Esophagus muscularis mucosa (tissue), 4 donors: ENCODE measurements around the gene C1QL4. TPM values are rescaled to one million over a fixed set of nuclear protein-coding genes. Genes with fewer than 3 reads are reported as not detected.
"Not testable (repeated sequence)": the region's sequence is repeated elsewhere in the genome, so short reads cannot be mapped to it uniquely, and the experiment has no call there.

ENCODE experiments used
- DNase-seq: peaks from one replicate; pipeline ENCODE4 v3.0.0-alpha.2; 2017; ENCODE audit errors: extremely low spot score
- H3K27ac ChIP-seq, 4 donors: fragments of 200-600 bp; sonication (generic); replicated peaks in 1 of 4; 1 replicate in 3 of 4; 2 replicates in 1 of 4; pipeline ENCODE4 v1.5.1; 2016 to 2019; ENCODE audit warnings: mild to moderate bottlenecking in 1 of 4
- H3K27me3 ChIP-seq, 4 donors: fragments of 200-600 bp; sonication (generic); one replicate each; pipeline versions ENCODE4 v1.5.1 to v1.6.0; 2016 to 2019
- H3K36me3 ChIP-seq, 4 donors: fragments of 200-600 bp; sonication (generic); one replicate each; pipeline ENCODE4 v1.5.1; 2016 to 2019
- H3K4me1 ChIP-seq, 4 donors: fragments of 200-600 bp; sonication (generic); one replicate each; pipeline ENCODE4 v1.5.1; 2016 to 2019
- H3K4me3 ChIP-seq, 4 donors: fragments of 200-600 bp; sonication (generic); 1 replicate in 2 of 4; 2 replicates in 2 of 4; pipeline ENCODE4 v1.5.1; 2016 to 2019; ENCODE audit warnings: mild to moderate bottlenecking in 4 of 4, moderate library complexity in 1 of 4
- H3K9me3 ChIP-seq, 4 donors: fragments of 200-600 bp; sonication (generic); 1 replicate in 3 of 4; 2 replicates in 1 of 4; pipeline ENCODE4 v1.5.1; 2016 to 2019
- EP300 ChIP-seq: sonication (generic); formaldehyde crosslinking; IDR thresholded peaks from one replicate; pipeline ENCODE4 v1.6.1; 2017; ENCODE audit warnings: antibody characterized with exemption
- POLR2A ChIP-seq: fragments of 450-650 bp; IDR thresholded peaks from one replicate; pipeline ENCODE4 v1.6.1; 2017; ENCODE audit warnings: antibody characterized with exemption, moderate library complexity, mild to moderate bottlenecking, low read depth
- POLR2AphosphoS5 ChIP-seq, 2 donors: sonication (generic); formaldehyde crosslinking; IDR thresholded peaks; one replicate each; pipeline ENCODE4 v1.6.1; 2017; ENCODE audit warnings: antibody characterized with exemption in 2 of 2
- WGBS: methylation state at CpG from one replicate; pipeline ENCODE4 v1.1.5; 2018; 5-methylcytosine and 5-hydroxymethylcytosine counted together
- intact Hi-C: fragments of 100-400 bp; cut with DNase I; formaldehyde crosslinking; loops from one replicate; pipeline ENCODE4 v1.15.1; 2023
- total RNA-seq, 4 donors: library from RNA; depleted of rRNA; stranded (reverse); fragments of >200 nt; gene quantifications; one replicate each; pipeline versions ENCODE4 v1.1.0 to v1.2.1, GENCODE V29; 2016
- TF ChIP-seq, protein P1 (sequence below), 3 experiments: fragments of 200-600 bp in 2 of 3; fragments of 450-650 bp in 1 of 3; sonication (generic) in 2 of 3; IDR thresholded peaks; one replicate each; pipeline ENCODE4 v1.5.1; 2017 to 2019; ENCODE audit warnings: antibody characterized with exemption in 3 of 3, mild to moderate bottlenecking in 2 of 3, moderate library complexity in 1 of 3

The C1QL4 gene
- total RNA-seq, 4 donors from 2014 or later, result not detected

DNA sequence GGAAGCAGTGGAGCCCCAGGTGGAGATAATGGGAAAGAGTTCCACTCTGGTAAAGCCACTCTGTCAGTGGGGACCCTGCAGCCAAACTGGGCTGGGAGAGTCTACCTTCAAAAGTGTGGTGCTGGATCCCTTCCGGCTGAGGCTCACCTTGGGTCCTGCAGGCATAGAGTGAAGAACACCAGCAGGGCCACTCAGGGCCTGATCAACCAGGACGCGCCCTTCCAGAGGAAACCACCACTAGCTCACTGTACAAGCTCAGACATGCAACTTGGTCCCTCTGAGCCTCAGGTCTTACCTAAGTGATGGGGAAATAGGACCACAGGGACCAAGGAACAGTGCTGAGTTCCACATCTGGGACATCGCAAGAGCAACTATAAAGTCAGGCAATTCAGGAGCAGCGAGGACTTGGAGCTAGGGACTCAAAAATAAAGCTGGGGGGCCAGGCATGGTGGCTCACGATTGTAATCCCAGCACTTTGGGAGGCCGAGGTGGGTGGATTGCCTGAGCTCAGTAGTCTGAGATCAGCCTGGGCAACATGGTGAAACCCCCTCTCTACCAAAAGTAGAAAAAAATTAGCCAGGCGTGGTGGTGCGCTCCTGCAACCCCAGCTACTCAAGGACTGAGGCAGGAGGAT, 47.9 kb downstream of the C1QL4 start:
- no peak for TF ChIP-seq POLR2A
- Histone ChIP-seq H3K36me3 (no peaks in the 10 kb centered on the region), H3K4me3 (no peak overlapping the region), H3K9me3 (no peaks in the 10 kb centered on the region), H3K27ac (no peak overlapping the region), H3K4me1 (peaks cover 12 to 14% (median 14%) of the 10 kb centered on the region in 4 donors), H3K27me3 (peaks cover 0 to 53% (median 0%) of the 10 kb centered on the region in 4 donors)
- no peak for DNase-seq
- 88% methylated on average over 7 of the region's 9 CpGs for WGBS
- intact Hi-C loops, result loop anchor here (5.0 to 10.0 kb wide), 2 partner anchors 53 to 226 kb away; no protein-coding TSS in a partner anchor

DNA sequence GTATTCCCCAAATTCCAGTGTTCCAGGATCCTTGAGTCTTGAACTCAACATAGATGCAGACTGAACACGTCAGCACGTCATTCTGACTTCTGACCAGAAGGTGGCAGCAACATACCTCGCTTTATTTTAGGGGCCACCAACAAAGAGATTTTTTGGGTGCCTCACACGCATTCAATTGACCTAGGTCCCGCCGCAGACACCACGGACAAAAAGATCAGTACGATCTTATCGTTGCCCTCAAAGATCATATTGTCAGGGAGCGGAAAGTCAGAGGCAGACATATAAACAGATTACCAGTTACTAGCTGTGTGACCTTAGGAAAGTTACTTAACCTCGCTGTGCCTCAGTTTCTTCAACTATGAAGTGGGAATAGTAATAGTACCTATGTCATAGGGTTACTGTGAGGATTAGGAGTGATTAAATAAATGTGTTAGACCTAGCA, 48.6 kb downstream of the C1QL4 start:
- Histone ChIP-seq H3K4me1 (peaks cover 8 to 11% (median 10%) of the 10 kb centered on the region in 4 donors), H3K9me3 (no peaks in the 10 kb centered on the region), H3K27me3 (peaks cover 0 to 59% (median 0%) of the 10 kb centered on the region in 4 donors), H3K36me3 (no peaks in the 10 kb centered on the region), H3K4me3 (no peak overlapping the region), H3K27ac (no peak overlapping the region)
- DNase-seq, result no peak
- intact Hi-C loops, result loop anchor here (5.0 to 10.0 kb wide), 2 partner anchors 54 to 226 kb away; no protein-coding TSS in a partner anchor
- 5% methylated on average over 11 of the region's 11 CpGs for WGBS
- TF ChIP-seq, protein P1, sequence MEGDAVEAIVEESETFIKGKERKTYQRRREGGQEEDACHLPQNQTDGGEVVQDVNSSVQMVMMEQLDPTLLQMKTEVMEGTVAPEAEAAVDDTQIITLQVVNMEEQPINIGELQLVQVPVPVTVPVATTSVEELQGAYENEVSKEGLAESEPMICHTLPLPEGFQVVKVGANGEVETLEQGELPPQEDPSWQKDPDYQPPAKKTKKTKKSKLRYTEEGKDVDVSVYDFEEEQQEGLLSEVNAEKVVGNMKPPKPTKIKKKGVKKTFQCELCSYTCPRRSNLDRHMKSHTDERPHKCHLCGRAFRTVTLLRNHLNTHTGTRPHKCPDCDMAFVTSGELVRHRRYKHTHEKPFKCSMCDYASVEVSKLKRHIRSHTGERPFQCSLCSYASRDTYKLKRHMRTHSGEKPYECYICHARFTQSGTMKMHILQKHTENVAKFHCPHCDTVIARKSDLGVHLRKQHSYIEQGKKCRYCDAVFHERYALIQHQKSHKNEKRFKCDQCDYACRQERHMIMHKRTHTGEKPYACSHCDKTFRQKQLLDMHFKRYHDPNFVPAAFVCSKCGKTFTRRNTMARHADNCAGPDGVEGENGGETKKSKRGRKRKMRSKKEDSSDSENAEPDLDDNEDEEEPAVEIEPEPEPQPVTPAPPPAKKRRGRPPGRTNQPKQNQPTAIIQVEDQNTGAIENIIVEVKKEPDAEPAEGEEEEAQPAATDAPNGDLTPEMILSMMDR (IDR thresholded peaks at IDR 0.05), result peak; percentile 83 to 88 (median 85)
- no peak for TF ChIP-seq POLR2A

DNA sequence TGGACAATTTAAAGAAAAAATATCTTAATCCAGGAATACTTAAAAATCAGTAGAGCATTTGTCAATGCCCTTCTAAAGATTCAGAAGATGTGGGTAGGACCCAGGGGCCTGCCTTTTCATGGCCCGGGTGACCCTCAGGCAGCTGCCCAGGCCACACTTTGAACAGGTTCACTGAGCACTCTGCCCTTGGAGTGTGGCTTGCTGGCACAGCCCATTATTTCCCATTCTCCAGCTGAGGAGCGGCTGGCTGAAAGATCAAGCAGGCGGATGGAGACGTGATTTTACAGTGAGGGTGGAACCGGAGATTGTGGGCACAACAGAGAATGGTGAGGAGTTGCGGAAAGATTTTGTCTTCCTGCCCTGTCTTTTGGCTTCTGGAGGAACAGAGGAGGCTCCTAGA, 49.1 kb downstream of the C1QL4 start:
- no peak overlapping the region for H3K4me3 ChIP-seq
- H3K27me3 ChIP-seq, result peaks cover 0 to 60% (median 0%) of the 10 kb centered on the region in 4 donors
- H3K27ac ChIP-seq, result no peak overlapping the region
- peaks cover 3 to 5% (median 4%) of the 10 kb centered on the region in 4 donors for H3K4me1 ChIP-seq
- 53% methylated on average over 6 of the region's 6 CpGs for WGBS
- H3K36me3 ChIP-seq, result no peaks in the 10 kb centered on the region
- H3K9me3 ChIP-seq, result no peaks in the 10 kb centered on the region
- TF ChIP-seq POLR2A (no peak), POLR2AphosphoS5 (IDR thresholded peaks at IDR 0.05) (no peak), EP300 (no peak)
- TF ChIP-seq, protein P1 (IDR thresholded peaks at IDR 0.05), result no peak
- intact Hi-C loops, result loop anchor here (5.0 to 10.0 kb wide), 2 partner anchors 54 to 227 kb away; no protein-coding TSS in a partner anchor
- no peak for DNase-seq

DNA sequence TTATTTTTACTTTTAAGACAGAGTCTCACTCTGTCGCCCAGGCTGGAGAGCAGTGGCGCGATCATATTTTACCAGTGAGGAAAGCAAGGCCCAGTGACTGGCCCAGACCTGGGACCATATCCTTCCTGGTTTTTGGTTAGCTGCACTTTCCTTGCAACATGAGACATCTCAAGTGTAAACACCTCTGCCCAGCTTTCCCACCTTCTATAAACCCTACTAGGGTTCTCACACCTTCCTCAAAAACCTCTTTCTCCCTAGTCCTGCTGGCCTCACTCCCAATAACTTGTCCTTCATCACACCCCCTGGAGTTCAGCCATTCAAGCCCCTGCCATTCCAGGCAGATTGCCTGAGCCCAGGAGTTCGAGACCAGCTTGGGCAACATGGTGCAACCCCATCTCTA, 52.3 kb downstream of the C1QL4 start:
- Histone ChIP-seq H3K36me3 (no peaks in the 10 kb centered on the region), H3K9me3 (no peaks in the 10 kb centered on the region), H3K27ac (no peak overlapping the region), H3K27me3 (peaks cover 0 to 55% (median 0%) of the 10 kb centered on the region in 4 donors), H3K4me3 (no peak overlapping the region), H3K4me1 (peaks cover 0 to 3% (median 0%) of the 10 kb centered on the region in 4 donors)
- no peak for TF ChIP-seq POLR2A
- no peak for TF ChIP-seq EP300
- TF ChIP-seq, protein P1 (IDR thresholded peaks at IDR 0.05), result no peak
- intact Hi-C loops, result loop anchor here (5.0 to 10.0 kb wide), 2 partner anchors 58 to 230 kb away; no protein-coding TSS in a partner anchor
- no peak for DNase-seq
- 86% methylated on average over 4 of the region's 4 CpGs for WGBS

DNA sequence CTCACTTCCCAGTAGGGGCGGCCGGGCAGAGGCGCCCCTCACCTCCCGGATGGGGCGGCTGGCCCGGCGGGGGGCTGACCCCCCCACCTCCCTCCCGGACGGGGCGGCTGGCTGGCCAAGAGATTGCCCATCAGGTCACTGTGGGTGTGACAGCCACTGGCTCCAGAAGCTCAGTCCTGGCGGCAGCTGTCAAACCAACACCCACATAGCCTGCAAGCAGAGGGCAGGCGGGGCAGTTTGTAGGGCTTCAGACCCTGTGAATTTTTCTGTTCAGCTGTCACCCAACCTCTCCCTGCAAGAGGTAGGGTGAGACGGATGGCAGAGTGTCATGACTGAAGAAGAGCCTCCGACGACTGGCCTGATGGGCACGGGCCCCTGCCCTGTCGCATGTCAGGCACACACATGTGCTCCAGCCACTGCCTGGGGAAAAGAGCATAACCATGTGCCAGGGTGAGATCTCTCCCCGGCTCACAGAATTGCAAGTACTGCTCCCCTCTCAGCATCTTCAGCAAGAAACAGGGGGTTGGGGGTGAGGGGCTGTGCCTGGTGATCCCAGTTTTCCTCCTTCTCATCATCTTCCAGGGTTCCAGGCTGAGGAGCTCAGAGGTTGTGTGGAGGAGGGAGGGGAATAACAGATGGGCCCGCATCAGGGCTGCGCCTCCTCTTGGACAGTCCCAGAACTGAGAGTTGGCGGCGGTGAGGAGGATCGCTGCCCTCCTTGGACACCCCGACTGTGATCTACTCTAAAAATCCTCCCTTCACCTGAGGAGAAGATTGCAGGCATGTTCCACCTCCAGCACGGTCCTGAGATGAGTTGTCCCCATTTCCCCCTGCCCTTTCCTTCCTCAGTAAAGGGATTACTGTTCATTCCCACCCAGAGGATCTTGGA, 53.2 kb downstream of the C1QL4 start:
- no peak for DNase-seq
- intact Hi-C loops, result loop anchor here (10.0 kb wide), 1 partner anchor 231 kb away; no protein-coding TSS in a partner anchor
- peaks cover 0 to 3% (median 0%) of the 10 kb centered on the region in 4 donors for H3K4me1 ChIP-seq
- H3K36me3 ChIP-seq, result no peaks in the 10 kb centered on the region
- no peak overlapping the region for H3K4me3 ChIP-seq
- H3K9me3 ChIP-seq, result no peaks in the 10 kb centered on the region
- no peak overlapping the region for H3K27ac ChIP-seq
- 85% methylated on average over 14 of the region's 25 CpGs for WGBS
- H3K27me3 ChIP-seq, result peaks cover 0 to 46% (median 0%) of the 10 kb centered on the region in 4 donors
- TF ChIP-seq, protein P1 (IDR thresholded peaks at IDR 0.05), result no peak
- TF ChIP-seq EP300, result no peak
- TF ChIP-seq POLR2A, result no peak
- TF ChIP-seq POLR2AphosphoS5 (IDR thresholded peaks at IDR 0.05), result no peak

DNA sequence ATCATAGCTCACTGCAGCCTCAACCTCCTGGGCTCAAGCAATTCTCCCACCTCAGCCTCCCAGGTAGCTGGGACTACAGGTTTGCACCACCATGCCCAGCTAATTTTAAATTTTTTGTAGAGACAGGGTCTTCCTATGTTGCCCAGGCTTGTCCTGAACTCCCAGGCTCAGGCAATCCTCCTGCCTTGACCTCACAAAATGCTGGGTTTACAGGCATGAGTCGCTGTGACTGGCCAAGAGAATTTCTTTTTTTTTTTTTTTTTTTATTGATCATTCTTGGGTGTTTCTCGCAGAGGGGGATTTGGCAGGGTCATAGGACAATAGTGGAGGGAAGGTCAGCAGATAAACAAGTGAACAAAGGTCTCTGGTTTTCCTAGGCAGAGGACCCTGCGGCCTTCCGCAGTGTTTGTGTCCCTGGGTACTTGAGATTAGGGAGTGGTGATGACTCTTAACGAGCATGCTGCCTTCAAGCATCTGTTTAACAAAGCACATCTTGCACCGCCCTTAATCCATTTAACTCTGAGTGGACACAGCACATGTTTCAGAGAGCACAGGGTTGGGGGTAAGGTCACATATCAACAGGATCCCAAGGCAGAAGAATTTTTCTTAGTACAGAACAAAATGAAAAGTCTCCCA, 54.1 kb downstream of the C1QL4 start:
- peaks cover 0 to 41% (median 0%) of the 10 kb centered on the region in 4 donors for H3K27me3 ChIP-seq
- H3K4me1 ChIP-seq, H3K27ac ChIP-seq, H3K36me3 ChIP-seq, H3K9me3 ChIP-seq, H3K4me3 ChIP-seq, DNase-seq: not testable (repeated sequence)
- intact Hi-C loops, result loop anchor here (10.0 kb wide), 1 partner anchor 232 kb away; no protein-coding TSS in a partner anchor
- 95% methylated on average over 4 of the region's 6 CpGs for WGBS
